ENCODE data around the gene COL9A2.

COL9A2 gene

DNA sequence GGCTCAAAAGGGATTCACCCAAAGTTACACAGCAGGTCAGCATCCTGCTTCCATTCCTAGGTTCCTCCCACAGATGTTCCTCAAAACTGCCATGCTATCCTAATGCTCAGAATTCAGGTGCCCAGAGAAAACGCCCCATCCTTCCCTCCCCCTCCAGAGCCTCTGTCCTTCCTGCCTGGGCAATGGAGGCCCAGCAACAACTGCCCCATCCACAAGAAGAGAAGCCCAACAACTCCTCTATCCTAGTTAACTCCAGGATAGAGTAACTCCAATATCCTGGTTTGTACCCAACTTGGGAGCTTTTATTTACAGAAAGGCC, 16.9 kb downstream of the COL9A2 start:
- TF ChIP-seq EZH2phosphoT487 (conservative IDR thresholded peaks at IDR 0.05; ENCODE audit: low read length): no peak
- no peak for TF ChIP-seq CTCF (IDR thresholded peaks at IDR 0.05; ENCODE audit: insufficient read depth, low read length, poor library complexity, severe bottlenecking)
- Histone ChIP-seq H2AFZ (ENCODE audit: low read depth, low read length, severe bottlenecking) (no peak overlapping the region), H3K27ac (ENCODE audit: low read depth, low read length) (no peak overlapping the region), H3K4me2 (ENCODE audit: low read depth, low read length, poor library complexity, severe bottlenecking) (no peak overlapping the region), H3K9me3 (ENCODE audit: insufficient read depth, low read length) (no peaks in the 10 kb centered on the region), H3K9ac (ENCODE audit: low read length) (no peak overlapping the region), H3K36me3 (ENCODE audit: low read length) (no peaks in the 10 kb centered on the region), H3K79me2 (ENCODE audit: insufficient read depth, low read length) (no peaks in the 10 kb centered on the region), H3F3A (ENCODE audit: insufficient read depth) (no peaks in the 10 kb centered on the region), H4K20me1 (ENCODE audit: low read depth, low read length) (no peaks in the 10 kb centered on the region), H3K9me2 (replicated peaks; ENCODE audit: insufficient read depth, low read length) (no peaks in the 10 kb centered on the region), H3K4me3 (ENCODE audit: insufficient read depth, low read length, poor library complexity, severe bottlenecking) (no peak overlapping the region), H3K27me3 (ENCODE audit: low read length) (no peaks in the 10 kb centered on the region)

DNA sequence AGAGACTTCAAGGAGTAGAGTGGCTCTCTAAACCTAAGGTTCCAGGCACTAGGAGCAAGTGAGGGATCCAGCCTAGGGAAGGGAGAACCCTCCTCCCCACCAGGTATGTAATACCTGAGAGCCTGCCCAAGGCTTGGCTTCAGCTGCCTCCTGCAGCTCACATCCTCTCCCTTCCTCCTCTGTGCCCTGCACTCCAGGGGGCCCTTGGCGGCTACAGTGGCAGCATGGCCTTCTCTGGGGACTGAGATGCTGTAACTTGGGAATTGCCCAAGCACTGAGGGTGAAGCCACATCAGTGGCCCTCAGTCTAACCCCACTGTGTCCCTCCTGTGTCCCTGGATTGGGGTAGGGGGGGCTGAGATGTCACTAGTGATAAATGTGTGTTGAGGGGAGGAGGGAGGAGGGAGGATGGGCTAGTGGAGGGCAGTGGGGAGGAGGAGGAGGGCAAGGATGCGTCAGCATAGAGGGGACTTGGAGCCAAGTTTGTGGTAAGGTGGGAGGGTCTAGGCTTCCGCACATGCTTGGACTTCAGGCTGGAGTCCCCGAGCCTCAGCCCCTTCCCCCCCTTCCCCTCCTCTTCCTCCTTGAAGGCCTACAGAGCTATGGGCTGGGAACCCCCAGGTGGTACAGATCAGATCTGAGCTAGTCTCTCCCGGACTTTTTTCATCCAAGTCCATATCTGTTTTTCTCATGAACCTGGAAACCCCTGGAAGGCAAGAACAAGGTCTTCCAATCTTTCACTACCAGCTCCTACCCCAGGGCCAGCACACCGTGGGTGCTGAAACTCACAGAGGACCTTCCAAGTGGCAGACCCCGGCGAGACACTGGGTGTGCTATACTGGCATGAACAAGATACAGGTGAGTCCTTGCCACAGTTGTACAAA, 17.5 kb downstream of the COL9A2 start:
- no peaks in the 10 kb centered on the region for H3F3A ChIP-seq (ENCODE audit: insufficient read depth)
- no peaks in the 10 kb centered on the region for H3K79me2 ChIP-seq (ENCODE audit: insufficient read depth, low read length)
- H4K20me1 ChIP-seq (ENCODE audit: low read depth, low read length): no peaks in the 10 kb centered on the region
- H3K9me3 ChIP-seq (ENCODE audit: insufficient read depth, low read length): no peaks in the 10 kb centered on the region
- no peak overlapping the region for H3K4me3 ChIP-seq (ENCODE audit: insufficient read depth, low read length, poor library complexity, severe bottlenecking)
- no peak overlapping the region for H3K27ac ChIP-seq (ENCODE audit: low read depth, low read length)
- no peak overlapping the region for H2AFZ ChIP-seq (ENCODE audit: low read depth, low read length, severe bottlenecking)
- no peaks in the 10 kb centered on the region for H3K9me2 ChIP-seq (replicated peaks; ENCODE audit: insufficient read depth, low read length)
- H3K4me2 ChIP-seq (ENCODE audit: low read depth, low read length, poor library complexity, severe bottlenecking): no peak overlapping the region
- H3K9ac ChIP-seq (ENCODE audit: low read length): no peak overlapping the region
- H3K36me3 ChIP-seq (ENCODE audit: low read length): no peaks in the 10 kb centered on the region
- TF ChIP-seq EZH2phosphoT487 (conservative IDR thresholded peaks at IDR 0.05; ENCODE audit: low read length) (no peak), CTCF (IDR thresholded peaks at IDR 0.05; ENCODE audit: insufficient read depth, low read length, poor library complexity, severe bottlenecking) (no peak)
- no peaks in the 10 kb centered on the region for H3K27me3 ChIP-seq (ENCODE audit: low read length)

DNA sequence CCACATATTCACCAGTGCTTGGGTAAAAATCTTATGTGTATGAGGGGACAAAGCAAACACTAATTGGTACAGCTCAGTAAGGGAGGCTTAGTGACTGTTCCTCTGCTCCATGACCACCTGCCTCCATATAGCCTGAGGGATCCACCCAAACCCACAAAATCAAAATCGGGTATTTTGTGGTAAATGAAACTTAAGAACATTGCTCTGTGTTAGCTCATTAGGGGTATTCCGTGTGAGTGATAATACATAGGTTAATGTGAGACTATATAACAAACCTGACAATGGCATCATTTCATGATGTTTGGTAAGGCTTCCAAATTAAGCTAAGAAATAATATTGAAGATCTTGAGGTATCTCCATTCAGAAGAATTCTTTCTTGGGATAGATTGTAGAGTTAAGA, 25.8 kb downstream of the COL9A2 start:
- Histone ChIP-seq H3K9ac (ENCODE audit: low read length) (no peak overlapping the region), H3K36me3 (ENCODE audit: low read length) (peaks cover 12% of the 10 kb centered on the region; the same call in 1 of the 2 replicates), H3K9me3 (ENCODE audit: insufficient read depth, low read length) (no peaks in the 10 kb centered on the region), H3K9me2 (replicated peaks; ENCODE audit: insufficient read depth, low read length) (no peaks in the 10 kb centered on the region), H3K79me2 (ENCODE audit: insufficient read depth, low read length) (no peaks in the 10 kb centered on the region), H3F3A (ENCODE audit: insufficient read depth) (peaks cover 6% of the 10 kb centered on the region; the same call in 1 of the 2 replicates), H3K4me2 (ENCODE audit: low read depth, low read length, poor library complexity, severe bottlenecking) (no peak overlapping the region), H3K4me3 (ENCODE audit: insufficient read depth, low read length, poor library complexity, severe bottlenecking) (no peak overlapping the region), H4K20me1 (ENCODE audit: low read depth, low read length) (no peaks in the 10 kb centered on the region), H2AFZ (ENCODE audit: low read depth, low read length, severe bottlenecking) (no peak overlapping the region), H3K27me3 (ENCODE audit: low read length) (no peaks in the 10 kb centered on the region), H3K27ac (ENCODE audit: low read depth, low read length) (no peak overlapping the region)
- no peak for TF ChIP-seq CTCF (IDR thresholded peaks at IDR 0.05; ENCODE audit: insufficient read depth, low read length, poor library complexity, severe bottlenecking)
- TF ChIP-seq EZH2phosphoT487 (conservative IDR thresholded peaks at IDR 0.05; ENCODE audit: low read length): no peak

Measured in SU-DHL-6 (cell line).